HUES48 (cell line): ENCODE data around the gene OPCML.
"Not testable (repeated sequence)": the region's sequence is repeated elsewhere in the genome, so short reads cannot be mapped to it uniquely, and the experiment has no call there.

ENCODE experiments used
- H3K27ac ChIP-seq: one replicate; pipeline ENCODE4 v1.7.0; 2013; ENCODE audit warnings: low read depth, low read length, inconsistent platforms
- H3K27me3 ChIP-seq: 2 replicates; pipeline ENCODE4 v1.6.1; 2013; ENCODE audit warnings: mild to moderate bottlenecking, low read length; ENCODE audit not compliant: control insufficient read depth, insufficient read depth
- H3K36me3 ChIP-seq: 2 replicates; pipeline ENCODE4 v1.6.1; 2013; ENCODE audit warnings: low read length; ENCODE audit not compliant: control insufficient read depth, insufficient read depth
- H3K4me1 ChIP-seq: 2 replicates; pipeline ENCODE4 v1.6.1; 2013; ENCODE audit warnings: mild to moderate bottlenecking, low read length; ENCODE audit not compliant: control insufficient read depth, insufficient read depth
- H3K4me3 ChIP-seq: 2 replicates; pipeline ENCODE4 v1.5.1; 2013; ENCODE audit warnings: mild to moderate bottlenecking, low read depth, low read length
- H3K9ac ChIP-seq: 2 replicates; pipeline ENCODE4 v1.6.1; 2013; ENCODE audit warnings: mild to moderate bottlenecking, low read depth, low read length, moderate library complexity
- H3K9me3 ChIP-seq: 2 replicates; pipeline ENCODE4 v1.6.1; 2013; ENCODE audit warnings: low read length; ENCODE audit not compliant: control insufficient read depth, insufficient read depth

OPCML gene

GRCh38 chr11:132410383-132410782, 1121.9 kb downstream of the OPCML start:
- Histone ChIP-seq H3K9ac (no peak overlapping the region), H3K4me3 (no peak overlapping the region), H3K9me3 (no peaks in the 10 kb centered on the region), H3K4me1 (peaks cover 9% of the 10 kb centered on the region), H3K27me3 (peaks cover 3% of the 10 kb centered on the region; the same call in 1 of the 2 replicates), H3K36me3 (no peaks in the 10 kb centered on the region), H3K27ac (no peak overlapping the region)

DNA sequence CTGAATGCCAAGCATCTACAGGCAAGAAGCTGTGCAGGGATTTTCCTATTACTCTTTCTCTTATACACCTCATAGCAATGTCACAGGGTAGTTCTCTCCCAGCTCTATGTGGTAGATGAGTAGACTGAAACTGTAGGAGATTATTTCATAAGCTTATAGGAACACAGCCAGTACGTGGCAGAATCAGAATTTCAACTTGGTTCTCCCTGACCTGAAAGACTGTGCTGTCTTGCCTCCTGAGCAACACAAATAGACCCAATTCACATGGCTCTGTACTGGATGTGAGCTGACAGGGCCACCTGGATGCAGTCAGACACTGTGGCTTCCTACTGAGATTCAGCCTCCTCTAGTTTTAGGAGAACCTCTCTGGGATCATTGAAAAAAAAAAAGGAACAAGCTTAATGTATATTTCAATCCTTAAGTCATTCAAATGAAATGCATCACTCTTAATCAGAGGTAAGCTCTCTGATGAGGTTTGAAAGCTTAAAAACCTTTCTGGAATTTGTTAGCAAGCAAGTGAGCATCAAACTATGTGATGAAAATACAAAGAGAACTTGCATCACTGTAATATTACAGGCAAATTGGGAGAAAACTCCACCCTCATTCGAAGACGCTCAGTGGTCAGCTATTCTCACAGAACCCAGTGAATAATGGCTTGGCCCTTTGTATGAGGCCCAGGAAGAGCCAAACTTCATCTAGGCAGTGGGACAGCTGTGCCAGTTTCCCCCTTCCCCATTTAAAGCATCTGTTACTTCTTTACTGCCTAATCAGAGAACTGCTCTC, 1122.5 kb downstream of the OPCML start:
- no peak overlapping the region for H3K27ac ChIP-seq
- peaks cover 3% of the 10 kb centered on the region; the same call in 1 of the 2 replicates for H3K27me3 ChIP-seq
- H3K4me1 ChIP-seq, result peaks cover 13% of the 10 kb centered on the region
- no peak overlapping the region for H3K9ac ChIP-seq
- no peak overlapping the region for H3K4me3 ChIP-seq
- no peaks in the 10 kb centered on the region for H3K9me3 ChIP-seq
- H3K36me3 ChIP-seq, result no peaks in the 10 kb centered on the region

DNA sequence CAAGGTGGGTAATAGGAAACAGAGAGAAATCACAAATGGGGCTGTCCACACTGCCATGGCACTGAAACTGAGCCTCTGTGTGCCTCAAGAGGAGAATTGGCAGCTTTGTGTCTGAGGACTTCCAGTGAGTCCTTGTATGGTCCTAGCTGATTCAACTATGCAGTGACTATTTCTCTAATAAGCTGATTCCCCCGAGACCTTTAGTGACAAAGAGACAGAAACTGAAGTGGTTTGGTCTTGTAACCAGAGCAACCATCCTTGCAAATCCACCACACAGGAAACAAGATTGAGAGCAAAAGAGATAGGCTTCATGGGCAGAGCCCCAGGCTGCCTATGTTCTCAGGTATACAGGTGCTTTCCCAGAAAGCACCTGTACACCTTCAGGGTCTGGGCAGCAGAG, 1123.4 kb downstream of the OPCML start:
- no peak overlapping the region for H3K4me3 ChIP-seq
- H3K27ac ChIP-seq, result no peak overlapping the region
- no peaks in the 10 kb centered on the region for H3K36me3 ChIP-seq

DNA sequence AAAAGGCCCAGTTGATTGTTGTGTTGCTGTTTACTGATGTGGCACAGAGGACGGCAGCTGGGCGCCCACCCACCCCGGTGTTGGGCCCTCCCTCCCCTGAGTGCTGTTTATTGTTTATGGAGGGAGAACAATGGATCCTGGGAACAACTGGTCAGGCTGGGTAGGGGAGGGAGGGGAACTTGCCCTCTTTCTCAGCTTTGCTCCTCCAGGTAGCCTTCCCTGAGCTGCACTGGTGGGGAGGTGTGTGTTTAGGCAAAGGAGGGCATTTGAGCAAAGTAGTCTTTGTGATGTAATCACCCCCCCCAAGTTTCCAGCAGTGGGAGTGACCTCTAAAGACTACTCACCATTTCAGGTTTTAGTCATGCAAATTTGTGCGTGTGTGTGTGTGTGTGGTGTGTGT, 1126.6 kb downstream of the OPCML start:
- peak overlapping the region; percentile 70 for H3K27ac ChIP-seq

More for the DNA sequence above, 1123.4 kb downstream of the OPCML start:
- Histone ChIP-seq H3K4me1 (peaks cover 13% of the 10 kb centered on the region), H3K27me3 (peaks cover 3% of the 10 kb centered on the region; the same call in 1 of the 2 replicates), H3K9ac (no peak overlapping the region), H3K9me3 (no peaks in the 10 kb centered on the region)

DNA sequence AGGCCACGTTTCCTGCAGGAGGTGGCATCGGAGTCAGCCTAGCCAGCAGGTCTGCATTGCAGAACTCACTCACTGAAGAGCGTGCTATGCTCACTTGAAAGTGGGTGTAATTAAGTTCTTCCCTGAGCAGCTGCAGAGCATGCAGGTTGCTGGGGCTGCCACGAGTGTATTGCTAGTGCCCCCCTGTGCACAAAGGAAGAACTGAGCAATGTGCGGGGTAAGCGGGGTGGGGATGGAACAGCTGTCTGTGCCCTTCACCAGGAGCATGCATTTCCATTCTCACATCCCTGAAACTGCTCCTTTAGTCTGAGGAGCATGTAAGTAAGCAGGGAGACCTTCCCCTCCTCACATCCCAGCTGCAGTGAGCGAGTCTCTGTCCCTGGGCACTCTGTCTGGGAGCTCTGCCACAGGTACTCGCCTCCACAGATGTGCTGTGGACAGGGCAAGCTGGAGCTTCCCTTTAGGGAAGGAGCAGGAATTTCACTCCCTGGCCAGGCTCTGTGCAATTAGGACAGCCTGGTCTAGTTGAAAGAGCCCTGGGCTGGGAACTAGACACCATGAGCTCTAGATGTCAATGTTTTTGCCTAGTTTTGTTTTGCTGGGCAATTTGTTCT, 1130.1 kb downstream of the OPCML start:
- no peaks in the 10 kb centered on the region for H3K9me3 ChIP-seq
- no peaks in the 10 kb centered on the region for H3K36me3 ChIP-seq

More for the DNA sequence above, 1126.6 kb downstream of the OPCML start:
- H3K27me3 ChIP-seq, result no peaks in the 10 kb centered on the region
- H3K36me3 ChIP-seq, result no peaks in the 10 kb centered on the region
- no peaks in the 10 kb centered on the region for H3K9me3 ChIP-seq
- H3K4me1 ChIP-seq, result peaks cover 23% of the 10 kb centered on the region
- H3K9ac ChIP-seq, result no peak overlapping the region
- no peak overlapping the region for H3K4me3 ChIP-seq

DNA sequence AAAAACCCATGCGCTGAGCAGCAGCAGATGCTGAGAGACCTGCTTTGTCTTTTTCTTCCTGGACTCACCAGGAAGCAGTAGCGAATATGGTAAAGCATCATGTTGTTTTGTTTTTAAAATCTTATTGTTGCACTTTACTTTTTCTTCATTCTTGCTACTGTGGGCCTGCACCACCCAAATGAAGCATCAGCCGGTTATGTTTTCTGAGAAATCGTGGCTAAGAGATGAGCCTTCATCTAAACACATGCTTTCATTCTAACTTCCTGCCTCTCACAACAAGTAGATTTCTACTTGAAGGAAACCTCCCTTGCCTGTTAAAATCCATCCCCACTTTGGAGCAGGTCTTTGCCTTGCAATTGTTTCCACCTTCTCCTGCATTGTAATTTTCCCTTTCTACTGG, 1136.0 kb downstream of the OPCML start:
- H3K4me1 ChIP-seq, result peaks cover 6% of the 10 kb centered on the region
- H3K9me3 ChIP-seq, result no peaks in the 10 kb centered on the region
- no peak overlapping the region for H3K27ac ChIP-seq
- no peaks in the 10 kb centered on the region for H3K36me3 ChIP-seq
- no peak overlapping the region for H3K4me3 ChIP-seq
- H3K27me3 ChIP-seq, result no peaks in the 10 kb centered on the region
- H3K9ac ChIP-seq, result no peak overlapping the region

More for the DNA sequence above, 1130.1 kb downstream of the OPCML start:
- Histone ChIP-seq H3K4me1 (peaks cover 23% of the 10 kb centered on the region), H3K27me3 (no peaks in the 10 kb centered on the region), H3K4me3 (no peak overlapping the region), H3K27ac (no peak overlapping the region), H3K9ac (no peak overlapping the region)

DNA sequence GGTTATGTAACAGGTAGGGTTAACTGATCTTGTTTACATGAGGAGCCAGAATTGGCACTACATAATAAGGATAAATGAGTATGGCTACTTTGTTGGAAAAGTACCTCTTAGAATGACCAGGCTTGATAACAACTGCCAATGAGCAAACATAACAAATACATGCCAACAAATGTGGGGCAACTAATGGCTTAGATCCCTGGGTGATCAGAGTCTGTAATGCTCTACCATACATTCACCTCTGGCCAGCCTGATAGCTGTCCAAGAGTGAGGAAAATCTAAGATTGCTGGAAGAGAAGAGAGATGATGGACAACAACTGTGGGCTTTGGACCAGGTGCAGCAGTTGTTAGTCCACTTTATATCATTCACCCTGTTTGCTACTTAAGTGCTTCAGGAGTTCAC, 1136.9 kb downstream of the OPCML start:
- no peaks in the 10 kb centered on the region for H3K4me1 ChIP-seq
- H3K36me3 ChIP-seq, result no peaks in the 10 kb centered on the region
- no peak overlapping the region for H3K4me3 ChIP-seq
- H3K27me3 ChIP-seq, result no peaks in the 10 kb centered on the region
- H3K9me3 ChIP-seq, result no peaks in the 10 kb centered on the region
- H3K9ac ChIP-seq, result no peak overlapping the region
- no peak overlapping the region for H3K27ac ChIP-seq

DNA sequence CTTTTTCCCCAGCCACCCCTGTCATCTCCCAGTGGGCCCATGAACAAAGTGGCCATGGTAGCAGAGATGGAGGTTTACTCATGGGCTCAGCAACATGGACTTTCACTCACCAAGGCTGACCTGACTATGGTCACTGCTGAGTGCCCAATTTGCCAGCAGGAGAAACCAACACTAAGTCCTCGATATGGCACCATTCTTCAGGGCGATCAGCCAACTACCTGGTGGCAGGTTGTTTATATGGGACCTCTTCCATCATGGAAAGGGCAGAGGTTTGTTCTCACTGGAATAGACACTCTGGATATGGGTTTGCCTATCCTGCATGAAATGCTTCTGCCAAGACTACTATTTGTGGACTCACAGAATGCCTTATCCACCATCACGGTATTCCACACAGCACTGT, 1152.8 kb downstream of the OPCML start:
- H3K4me1 ChIP-seq, result no peaks in the 10 kb centered on the region
- H3K27ac ChIP-seq, result no peak overlapping the region
- H3K27me3 ChIP-seq, result no peaks in the 10 kb centered on the region
- peaks cover 13% of the 10 kb centered on the region for H3K9me3 ChIP-seq
- no peak overlapping the region for H3K4me3 ChIP-seq
- H3K9ac ChIP-seq, result no peak overlapping the region
- no peaks in the 10 kb centered on the region for H3K36me3 ChIP-seq

GRCh38 chr11:132373405-132374143, 1158.7 kb downstream of the OPCML start:
- Histone ChIP-seq H3K4me3 (no peak overlapping the region), H3K27me3 (no peaks in the 10 kb centered on the region), H3K9ac (no peak overlapping the region), H3K27ac (no peak overlapping the region), H3K9me3 (no peaks in the 10 kb centered on the region), H3K4me1 (no peaks in the 10 kb centered on the region), H3K36me3 (no peaks in the 10 kb centered on the region)

DNA sequence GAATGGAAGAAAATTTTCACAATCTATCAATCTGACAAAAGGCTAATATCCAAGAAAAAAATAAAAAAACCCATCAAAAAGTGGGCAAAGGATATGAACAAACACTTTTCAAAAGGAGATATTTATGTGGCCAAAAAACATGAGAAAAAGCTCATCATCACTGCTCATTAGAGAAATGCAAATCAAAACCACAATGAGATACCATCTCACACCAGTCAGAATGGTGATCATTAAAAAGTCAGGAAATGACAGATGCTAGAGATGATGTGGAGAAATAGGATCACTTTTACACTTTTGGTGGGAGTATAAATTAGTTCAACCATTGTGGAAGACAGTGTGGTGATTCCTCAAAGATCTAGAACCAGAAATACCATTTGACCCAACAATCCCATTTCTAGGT, 1162.2 kb downstream of the OPCML start:
- not testable (repeated sequence) for H3K9me3 ChIP-seq, H3K27me3 ChIP-seq, H3K9ac ChIP-seq, H3K4me1 ChIP-seq, H3K36me3 ChIP-seq, H3K4me3 ChIP-seq, H3K27ac ChIP-seq

DNA sequence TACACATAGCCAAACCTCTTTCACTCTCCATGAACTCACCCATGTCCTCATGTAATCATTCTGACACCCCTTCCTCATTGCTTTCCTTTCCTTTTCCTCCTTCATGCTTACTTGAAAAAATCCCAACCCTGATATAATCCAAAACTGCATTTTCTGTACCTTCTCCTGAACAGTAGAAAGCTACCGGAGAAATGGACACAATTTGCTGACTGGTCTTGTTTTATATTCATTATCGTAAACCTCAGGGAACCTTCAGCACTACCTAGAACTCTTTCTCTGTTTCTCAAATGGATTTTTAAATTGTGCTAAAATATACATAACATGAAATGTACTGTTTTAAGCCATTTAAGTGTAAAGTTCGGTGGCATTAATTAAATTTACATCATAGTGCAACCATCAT, 1165.0 kb downstream of the OPCML start:
- Histone ChIP-seq H3K36me3 (no peaks in the 10 kb centered on the region), H3K27me3 (no peaks in the 10 kb centered on the region), H3K4me1 (no peaks in the 10 kb centered on the region), H3K9me3 (no peaks in the 10 kb centered on the region), H3K27ac (no peak overlapping the region), H3K9ac (no peak overlapping the region), H3K4me3 (no peak overlapping the region)
